NCI-H526 (cell line): ENCODE data around the gene MACROD1.

Source experiments
- DNase-seq, 2 experiments: peaks; one replicate each; lab custom pipeline; 2025; lab: John Stamatoyannopoulos, UW

The MACROD1 gene

DNA sequence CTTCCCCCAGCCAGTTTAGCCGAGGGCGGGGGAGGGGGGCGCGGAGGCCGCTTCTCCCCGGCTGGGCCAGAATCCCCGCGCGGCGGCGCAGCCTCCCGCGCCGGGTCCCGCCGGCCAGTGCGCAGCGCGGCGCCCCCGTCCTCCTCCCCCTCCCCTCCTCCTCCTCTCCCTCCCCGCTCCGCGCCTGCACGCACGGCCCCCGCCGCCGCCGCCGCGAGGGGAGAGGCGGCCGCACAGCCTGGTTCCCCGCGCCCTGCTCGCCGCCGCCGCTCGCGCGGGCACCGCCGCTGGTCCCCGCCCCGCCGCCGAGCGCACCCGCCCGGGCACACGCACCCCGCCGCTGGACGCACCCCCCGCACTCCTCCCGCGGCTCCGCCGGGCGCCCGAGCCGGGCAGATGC lies 130.3 kb downstream of the MACROD1 start, which contains the start of gene FLRT1:
Gene FLRT1 (plus strand): TSS at position 356 of the 400 bp plus-strand sequence. CDS start 80,337 bp downstream, outside the sequence.
- DNase-seq, result peak in 1 of 2 experiments; percentile 58

DNA sequence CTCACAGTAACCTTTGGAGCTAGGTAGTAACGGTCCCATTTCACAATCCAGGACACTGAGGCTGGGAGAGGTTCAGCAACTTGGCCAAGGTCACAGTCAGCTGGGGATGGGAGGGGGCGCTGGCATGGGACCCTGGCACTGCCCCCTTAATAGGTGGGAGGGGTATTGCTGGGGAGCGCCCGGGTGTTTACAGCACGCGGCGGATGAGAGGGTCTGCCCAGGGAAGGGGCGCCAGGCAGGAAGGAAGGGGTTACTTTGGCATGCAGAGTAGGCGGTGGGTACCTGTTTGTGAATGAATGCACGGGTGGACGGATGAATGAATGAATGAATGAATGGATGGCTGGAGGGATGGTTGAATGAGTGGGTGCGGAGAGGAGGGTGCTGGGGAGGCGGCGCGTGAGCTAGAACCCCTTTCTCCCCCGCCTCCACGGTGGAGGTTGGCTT lies 130.8 kb downstream of the MACROD1 start:
- DNase-seq, result no peak

DNA sequence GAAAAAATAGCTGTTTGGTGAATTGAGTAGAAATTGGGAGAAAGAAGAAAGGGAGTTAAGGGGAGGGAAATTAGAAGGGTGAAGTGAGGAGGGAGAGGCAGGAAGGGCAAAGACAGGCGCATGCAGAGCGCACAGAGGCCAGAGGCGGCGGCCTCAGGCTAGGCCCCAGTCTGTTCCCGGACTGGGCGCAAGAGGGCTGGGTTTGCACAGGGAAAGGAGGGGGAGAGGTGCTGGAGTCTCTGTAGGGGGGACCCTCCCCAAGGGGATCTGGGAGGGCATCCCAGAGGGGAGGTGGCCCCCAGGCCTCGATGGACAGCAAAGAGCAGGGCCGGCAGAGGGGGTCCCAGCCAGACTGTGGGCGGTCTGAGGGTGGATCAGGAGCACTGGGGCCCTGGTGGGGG lies 131.5 kb downstream of the MACROD1 start:
- DNase-seq, result peak in 1 of 2 experiments; percentile 30

DNA sequence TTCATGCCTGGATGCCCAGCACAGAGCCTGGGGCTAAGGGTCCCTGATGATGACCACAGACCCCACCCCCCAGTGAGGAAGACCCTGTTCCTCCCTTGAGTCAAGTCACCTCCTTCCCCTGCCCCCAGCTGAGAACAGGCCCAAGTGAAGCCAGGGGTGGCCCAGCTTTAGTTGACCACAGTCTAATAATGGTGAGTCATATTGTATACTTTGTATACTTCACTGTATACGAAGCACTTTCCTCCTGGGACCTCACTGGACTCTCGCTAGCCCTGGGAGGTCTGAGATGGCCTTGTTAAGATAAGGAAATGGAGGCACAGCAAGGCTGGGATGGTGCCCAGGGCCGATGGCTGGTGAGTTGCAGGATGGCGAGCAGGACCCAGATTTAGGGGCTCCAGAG lies 133.9 kb downstream of the MACROD1 start:
- no peak for DNase-seq

DNA sequence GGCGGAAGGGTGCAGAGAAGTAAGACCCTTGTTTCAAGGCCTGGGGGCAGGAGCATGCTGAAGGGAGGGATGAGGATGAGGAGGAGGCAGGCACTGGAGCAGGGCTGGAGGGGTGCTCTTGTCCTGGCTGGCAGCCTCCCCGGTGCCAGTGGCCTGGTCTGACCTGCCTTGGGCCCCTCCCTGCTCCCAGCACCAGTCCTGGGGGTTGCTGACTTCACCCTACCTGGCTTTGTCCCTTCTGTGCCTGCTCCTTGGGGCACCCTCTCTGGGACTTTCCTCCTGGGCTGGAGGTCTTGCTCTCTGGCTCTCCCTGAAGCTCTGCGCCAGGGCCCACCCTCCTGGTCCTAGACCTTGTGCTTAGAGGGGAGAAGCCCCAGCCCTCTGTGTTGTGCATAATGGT lies 134.9 kb downstream of the MACROD1 start:
- no peak for DNase-seq

DNA sequence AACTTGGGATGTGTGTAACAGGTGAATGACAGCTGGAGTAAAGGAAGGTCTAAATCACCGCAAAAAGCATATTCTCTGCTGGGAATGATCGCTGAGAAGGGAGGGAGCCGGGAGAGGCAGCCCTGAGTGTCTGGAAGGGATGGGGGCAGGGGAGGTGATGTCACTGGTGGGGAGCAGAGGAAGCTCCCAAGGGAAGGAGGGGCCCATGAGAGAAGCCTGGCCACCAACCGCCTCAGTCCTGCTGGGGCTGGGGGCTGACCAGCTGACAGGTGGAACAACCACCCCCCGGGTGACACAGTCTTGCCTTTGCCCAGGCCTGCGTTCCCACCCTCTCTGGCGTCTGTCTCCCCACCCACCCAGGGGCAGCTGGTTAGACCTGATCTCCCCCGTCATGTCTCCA lies 136.1 kb downstream of the MACROD1 start:
- DNase-seq, result no peak

DNA sequence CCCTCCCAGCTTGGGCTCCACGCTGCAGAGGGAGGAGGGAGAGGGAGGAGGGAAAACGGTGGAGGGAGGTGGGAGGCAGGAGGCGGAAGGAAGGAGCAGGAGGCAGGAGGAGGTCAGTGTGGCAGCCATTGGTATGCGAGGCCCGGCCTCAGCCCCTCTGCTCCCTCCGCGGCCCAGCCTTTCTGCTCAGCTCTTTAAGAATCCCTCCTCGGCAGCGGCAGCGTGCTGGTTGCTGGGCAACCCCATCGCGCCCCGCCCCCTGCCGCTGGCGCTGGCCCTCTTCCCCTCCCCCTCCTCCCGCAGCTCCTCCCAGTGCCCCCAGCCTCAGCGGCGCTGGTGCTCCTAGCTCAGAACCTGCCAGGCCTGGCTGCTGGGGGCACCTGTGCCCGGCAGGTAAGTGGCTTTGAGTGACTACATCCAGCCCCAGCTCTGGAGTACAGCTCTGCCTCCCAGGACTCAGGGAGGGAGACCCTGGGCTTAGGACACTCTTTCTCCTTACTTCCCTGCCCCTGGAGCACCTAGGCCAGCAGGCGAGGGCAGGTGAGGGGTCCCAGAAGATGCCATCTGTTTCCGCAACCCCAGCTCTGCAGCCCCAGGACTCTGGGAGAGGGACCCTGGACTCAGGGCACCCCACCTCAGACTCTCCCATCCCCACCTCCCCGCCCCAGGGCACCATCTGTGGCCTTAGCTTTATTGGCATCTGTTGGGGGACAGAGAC lies 137.4 kb downstream of the MACROD1 start:
- peak; percentile 63 to 91 for DNase-seq

DNA sequence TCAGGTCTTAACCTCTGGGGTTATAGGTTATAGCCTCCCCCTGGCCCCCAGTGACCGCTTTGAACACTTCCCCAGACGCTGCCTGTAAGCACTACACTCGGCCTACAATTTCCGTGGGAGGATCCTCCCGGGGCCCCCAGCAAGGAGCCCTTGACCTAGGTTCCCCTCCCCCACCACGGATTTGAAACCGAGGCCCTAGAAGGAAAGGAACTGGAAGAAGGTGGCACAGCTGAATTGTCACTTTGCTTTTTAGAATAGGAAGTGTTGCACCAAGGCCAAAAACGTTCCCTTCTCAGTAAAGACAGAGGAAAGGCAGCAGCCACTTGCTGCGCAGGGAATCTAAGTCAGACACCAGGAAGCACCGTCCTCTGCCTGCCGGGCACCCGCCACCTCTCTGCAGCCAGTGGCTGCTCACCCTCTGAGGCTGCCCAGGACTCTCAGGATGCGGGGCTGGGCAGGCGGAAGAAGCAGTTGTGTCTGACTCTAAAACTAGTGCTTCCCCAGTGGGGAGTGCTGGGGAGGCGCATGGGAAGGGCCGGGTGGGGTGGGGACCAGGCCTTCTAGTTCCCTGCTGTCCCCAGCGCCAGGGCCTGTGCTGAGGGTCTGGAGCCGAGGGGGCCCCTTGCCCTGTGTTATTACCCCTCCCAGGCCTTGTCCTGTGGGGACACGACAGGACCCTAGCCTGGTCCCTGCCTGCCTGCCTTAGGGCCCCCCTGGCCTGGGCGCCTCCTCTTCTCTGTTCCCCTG lies 138.1 kb downstream of the MACROD1 start:
- no peak for DNase-seq

DNA sequence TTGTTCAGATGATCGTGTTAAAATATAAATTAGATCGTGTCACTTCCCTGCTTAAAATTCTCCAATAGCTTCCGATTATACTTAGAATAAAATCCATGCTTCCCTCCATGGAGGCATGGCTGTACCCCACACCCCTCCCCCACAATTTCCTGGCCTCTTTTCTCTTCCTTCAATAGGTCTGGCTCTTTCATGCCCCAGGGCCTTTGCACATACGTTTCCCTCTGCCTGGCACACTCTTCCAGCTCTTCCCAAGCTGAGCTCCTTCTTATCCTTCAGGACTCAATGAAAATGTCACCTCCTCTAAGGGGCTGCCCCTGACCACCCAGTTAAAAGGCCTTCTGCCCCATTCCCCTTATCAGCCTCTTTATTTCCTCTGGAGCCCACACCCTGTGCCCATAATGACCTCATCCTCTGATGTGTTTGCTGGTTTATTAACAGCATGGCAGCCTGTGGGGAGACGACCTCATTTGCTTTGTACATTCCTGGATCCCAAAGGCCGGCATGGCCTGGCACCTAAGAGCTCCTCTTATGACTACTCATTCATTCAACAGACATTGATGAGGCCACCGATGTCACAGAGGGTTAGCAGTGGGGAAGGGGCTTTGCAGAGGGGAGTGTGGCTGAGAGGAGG lies 139.2 kb downstream of the MACROD1 start:
- no peak for DNase-seq

DNA sequence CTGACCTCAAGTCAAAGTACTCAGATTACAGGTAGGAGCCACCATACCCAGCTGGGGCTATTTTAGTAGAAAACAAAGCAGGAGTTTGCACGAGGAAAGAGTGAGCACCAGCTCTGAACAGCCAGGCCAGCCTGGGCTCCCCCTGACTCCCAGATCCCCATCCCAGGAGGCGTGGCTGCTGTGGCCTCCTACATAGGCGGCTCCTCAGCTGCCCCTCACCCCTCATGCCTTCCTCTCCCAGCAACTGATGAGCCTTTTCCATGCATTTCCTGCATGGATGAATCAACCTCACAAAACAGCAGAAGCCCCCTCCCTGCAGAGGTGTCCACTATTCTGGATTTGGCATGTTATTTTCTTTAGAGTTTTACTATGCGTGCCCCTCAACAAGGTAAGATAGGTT lies 140.7 kb downstream of the MACROD1 start:
- no peak for DNase-seq

DNA sequence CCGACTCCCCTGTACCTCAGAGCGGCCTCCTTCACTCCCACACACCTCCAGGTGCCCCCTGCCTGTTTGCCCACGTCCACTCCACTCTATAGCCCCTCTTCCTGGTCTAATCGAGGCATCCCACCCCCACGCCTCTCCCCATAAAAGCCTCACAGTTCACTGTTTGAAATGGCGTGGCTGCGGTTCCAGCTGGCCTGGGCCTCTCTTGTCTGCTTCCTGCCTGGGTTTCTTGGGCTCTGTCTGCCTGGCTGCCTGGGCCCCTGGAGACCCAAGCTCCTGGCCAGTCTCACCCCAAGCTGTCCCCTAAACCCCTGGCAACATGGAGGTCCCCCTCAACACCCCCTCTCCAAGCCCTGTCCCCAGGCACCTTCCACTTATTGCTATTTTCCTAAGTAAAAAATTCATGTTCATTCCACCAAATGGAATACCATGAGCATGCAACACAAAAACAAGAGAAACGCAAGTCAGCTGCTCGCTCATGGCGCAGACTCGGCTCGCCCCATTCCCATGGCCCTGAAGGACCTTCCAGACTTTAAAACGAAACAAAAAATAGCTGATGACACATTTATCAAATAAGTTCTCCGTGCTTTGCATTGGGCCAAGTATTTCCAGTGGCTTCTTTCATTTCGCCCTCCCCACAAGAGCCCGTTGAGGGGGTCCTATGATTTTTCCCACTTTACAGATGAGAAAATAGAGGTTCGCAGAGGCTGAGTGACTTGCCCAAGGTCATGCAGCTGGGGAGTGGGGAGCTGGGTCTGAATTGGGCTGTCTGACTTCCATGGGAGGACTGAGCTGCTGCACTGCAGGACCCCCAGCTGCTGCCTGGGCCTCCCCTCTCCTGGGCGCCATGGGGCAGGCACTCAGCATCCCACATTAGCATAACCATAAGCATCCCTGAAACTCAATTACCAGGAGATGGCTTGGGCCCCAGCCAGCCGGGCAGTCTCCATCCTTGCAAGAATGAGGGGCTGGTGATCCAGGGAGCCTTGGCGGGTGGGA lies 141.9 kb downstream of the MACROD1 start:
- no peak for DNase-seq

DNA sequence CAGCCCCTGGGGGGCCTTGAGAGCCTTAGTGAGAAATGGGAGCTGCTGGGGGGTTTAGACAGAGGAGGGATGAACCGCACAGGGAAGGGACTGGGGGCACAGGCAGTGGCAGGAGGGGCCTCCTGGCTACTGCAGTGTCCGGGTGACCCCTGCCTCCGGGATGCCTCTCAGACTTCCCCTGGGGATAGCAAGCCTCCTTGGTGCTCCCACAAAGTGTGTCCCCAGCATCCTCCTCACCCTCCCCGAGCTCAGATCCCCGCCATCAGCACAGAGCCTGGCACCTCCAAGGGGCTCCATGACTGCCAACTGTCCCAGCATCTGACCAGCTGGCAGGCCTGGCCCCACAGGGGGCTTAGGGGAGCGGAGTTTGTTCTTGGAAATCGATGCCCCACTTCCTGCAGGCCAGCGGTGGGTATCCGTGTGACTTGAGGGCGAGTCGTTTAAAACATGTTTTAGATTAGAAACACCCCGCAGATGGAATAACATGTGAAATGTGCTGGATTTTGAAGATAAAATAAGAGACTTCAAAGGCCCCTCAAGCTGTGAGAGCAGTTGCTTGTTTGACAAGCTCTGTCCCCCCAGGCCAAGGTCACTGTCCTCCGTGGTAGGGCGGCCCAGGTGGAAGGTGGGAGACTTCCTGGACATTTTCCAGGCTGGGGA lies 143.7 kb downstream of the MACROD1 start:
- DNase-seq, result no peak

DNA sequence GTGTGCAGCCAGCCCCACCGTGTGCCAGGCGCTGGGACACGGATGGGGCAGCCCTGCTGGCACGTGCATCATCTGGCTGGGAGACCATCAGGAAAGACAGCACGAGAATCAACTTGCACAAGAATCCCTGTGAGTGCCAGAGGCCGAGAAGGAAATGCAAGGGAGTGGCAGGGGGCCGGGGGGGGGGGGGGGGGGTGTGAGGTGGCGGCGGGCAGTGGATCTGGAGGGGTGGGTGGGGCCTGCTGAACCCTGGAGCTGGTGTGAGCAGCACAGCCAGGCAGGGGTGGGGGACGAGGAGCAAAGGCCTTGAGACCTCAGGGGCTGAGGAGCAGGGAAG lies 144.2 kb downstream of the MACROD1 start:
- DNase-seq, result no peak

DNA sequence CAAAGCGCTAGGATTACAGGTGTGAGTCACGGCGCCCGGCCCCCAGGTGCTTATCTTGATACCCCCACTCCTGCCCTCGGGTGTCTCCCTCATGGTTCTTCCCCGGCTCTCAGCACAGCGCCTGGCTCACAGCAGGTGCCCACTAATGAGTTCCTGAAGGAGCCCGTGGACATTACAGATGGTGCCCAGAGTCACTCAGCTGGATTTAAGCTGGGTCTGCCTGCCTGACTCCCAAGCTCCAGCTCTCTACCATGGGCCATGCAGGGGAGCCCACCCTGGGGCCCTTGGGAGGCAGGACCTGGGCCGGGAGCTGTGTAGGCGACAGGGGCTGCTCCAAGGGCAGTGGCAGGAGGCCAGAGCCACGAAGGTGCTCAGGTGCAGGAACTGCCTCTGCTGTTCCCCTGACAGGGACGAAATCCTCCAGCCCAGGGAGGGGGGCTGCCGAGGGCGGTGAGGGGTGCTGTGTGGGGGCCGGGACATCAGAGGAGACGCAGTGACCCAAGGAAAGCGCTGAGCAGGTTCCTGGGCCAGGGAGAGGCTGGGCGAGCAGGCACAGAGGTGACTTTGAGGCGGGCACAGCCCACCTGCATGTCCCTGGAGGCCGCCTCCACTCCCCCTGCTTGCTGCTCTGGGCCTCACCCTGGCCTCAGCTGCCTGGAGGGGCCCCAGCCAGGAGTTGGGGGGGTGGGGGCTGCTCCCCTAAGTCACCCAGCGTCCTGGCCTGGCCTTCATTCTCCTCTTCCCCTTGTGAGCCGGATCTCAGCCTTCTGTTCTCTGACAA lies 144.7 kb downstream of the MACROD1 start:
- DNase-seq, result no peak

DNA sequence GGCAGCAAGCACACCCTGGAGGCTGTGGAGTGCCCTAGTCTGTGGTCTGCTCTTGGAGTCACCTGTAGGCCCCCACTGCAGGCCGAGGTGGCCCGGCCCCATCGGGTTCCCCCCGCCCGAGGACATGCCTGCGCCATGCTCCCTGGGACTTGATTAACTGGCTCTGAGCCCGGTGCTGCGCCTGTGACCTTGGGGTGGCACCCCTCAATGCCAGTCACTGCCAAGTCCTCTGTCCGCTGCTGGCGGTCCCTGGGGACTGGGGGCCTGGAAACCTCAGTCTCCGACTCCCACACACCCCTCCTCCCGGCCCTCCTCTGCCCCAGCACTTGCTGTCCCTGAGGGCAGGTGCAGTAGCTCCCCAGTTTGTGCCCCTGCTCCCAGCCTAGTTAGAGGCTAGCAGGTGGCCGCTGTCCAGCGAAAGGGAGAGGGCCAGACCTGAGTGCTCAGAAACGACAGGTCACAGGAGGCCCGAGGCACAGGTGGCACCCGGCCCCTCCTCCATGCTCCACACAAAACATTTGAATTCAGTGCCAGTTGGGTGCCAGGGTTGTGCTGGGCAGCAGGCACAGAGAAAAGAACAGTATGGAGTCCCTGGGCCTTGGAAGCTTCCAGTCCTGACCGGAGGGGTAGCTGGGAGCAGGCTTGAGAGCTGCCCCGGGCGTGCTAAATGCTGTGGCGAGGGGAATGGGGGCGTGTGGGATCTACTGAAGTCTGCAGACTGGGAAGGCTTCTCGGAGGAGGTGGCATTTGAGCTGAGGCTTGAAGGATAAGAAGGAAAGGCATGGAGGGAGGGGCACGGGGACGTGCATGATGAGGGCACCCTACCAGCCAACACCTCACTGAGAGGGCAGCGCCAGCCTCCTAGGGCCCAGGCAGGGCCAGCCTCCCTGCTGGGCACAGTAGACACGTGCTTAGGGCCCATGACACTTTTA lies 146.5 kb downstream of the MACROD1 start:
- DNase-seq, result no peak

DNA sequence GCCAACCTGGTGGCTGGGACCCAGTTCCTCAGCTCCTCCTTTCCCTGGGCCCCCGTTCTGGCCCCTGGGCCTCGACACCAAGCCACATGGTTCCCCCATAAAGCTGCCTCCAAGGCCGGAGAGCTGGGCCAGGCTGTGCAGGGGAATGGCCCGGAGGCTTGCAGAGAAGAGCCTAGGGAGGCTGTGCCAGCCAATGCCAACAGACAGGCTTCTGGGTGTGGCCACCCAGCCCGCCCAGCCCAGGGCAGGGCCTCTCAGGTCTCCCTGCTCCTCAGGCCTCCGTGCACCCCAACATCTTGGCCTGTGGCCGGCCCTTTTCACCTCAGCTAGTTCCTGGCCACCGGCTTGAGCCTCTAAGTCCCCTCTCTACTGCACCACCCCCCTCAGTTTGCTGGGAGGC lies 147.6 kb downstream of the MACROD1 start:
- DNase-seq, result no peak

DNA sequence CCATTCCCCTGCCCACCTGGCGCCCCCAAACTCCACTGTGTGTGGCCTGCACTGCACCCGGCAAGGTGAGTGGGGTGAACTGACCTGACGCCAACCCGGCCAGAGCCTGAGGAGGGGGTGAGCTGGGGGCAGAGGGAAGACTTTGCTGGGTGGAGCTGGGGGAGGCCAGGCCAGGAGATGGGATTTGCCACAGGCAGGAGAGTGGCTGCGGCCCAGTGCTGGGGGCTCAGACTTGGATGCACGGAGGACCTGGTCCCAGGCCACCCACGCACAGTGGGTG lies 148.0 kb downstream of the MACROD1 start:
- no peak for DNase-seq

DNA sequence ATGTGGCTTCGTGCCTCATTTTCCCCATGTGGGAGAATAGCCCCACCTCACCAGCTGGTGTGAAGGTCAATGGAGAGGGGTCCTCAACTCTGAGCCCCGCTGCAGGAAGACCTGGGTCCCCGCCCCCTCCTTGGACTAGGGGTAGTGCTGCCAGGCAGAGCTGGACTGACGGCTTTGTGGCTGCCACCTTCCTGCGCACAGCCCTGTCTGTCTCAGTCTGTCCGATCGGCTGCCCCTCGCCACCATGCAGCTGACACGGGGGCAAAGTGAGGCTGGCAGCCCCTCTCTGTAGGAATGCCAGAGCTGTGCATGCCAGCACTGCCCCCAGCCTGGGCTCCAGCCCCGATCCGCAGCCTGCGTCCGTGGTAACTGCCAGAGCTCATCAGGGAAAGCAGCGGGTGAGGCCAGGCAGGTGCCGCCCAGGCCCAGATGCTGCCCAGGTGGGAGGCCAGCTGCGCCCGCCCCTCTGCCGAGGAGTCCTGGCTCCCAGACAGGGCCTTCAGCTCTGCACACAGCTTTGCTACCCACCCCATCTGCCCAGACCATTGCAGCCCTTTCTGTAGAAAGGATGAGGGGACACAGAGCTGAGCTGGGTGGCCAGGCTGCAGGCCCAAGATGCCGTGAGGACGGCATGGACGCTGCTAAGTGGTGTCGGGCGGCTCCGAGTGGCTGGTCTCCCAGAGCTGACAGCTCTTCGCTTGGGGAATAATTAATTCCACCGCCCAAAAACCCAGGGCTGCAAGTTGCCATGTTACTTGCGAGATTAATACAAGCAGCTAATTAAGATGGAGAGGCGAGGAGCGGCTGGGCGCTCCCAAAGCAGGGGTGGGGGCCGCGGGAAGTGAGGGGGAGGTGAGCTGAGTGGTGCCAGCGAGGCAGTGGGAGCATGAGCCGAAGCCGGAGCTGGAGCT lies 149.7 kb downstream of the MACROD1 start:
- DNase-seq, result no peak

DNA sequence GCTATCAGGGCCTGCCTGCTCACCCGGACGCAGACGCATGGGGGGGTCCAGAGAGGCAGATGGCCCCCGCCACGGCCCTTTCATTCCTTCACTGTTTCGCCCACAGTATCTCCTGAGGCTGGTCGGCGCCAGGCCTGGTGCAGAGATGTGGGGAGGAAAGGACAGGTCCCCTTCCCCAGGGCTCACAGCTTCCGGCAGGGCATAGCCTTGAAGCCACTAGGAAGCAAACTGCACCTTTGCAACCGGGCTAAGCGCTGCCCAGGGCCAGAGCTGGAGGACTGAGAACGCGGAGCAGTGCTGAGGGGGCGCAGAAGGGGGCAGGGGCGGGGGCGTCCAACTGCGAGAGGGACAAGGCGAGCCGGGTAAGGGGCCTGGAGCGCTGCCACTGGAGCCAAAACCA lies 150.4 kb downstream of the MACROD1 start:
- no peak for DNase-seq
